ENCODE data around the gene MAPK10. TPM values are rescaled to one million over a fixed set of nuclear protein-coding genes. Genes with fewer than 3 reads are reported as not detected.

Gene MAPK10
- total and polyA plus RNA-seq, 4 experiments from 2014 or later = 0.48 to 0.49 TPM; not detected in 2

DNA sequence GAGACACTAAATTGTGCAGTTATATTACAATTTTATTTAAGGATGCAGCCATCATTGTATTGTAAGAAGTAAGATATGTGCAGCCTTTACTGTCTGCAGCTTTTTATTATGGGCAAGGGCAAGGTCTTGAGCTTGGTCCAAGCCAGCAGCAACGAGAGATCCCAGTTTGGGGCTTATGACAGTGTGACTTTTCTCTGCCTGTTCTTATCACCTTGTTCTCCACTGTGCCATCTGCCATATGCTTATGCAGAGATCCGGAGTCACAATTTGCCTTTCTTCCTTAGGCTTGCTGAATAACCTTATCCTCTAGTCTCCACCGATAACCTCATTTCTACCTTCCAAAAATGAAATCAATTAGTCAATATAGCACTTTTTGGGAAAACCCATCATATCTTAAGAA, 30.4 kb downstream of the MAPK10 start:
- H3K4me1 ChIP-seq (ENCODE audit: insufficient read depth, low read length) = no peaks in the 10 kb centered on the region
- no peak overlapping the region for H3K27ac Mint-ChIP-seq
- intact Hi-C loops (cut with micrococcal nuclease) = no loop called here
- no peaks in the 10 kb centered on the region for H3K36me3 Mint-ChIP-seq
- H3K4me1 Mint-ChIP-seq = no peaks in the 10 kb centered on the region
- H3K4me3 ChIP-seq (ENCODE audit: low read length in 2 of 2) = no peak overlapping the region
- no peak overlapping the region for H3K4me3 Mint-ChIP-seq
- H3K36me3 ChIP-seq (ENCODE audit: insufficient read depth, low read length) = no peaks in the 10 kb centered on the region
- no peaks in the 10 kb centered on the region for H3K9me3 ChIP-seq (ENCODE audit: control insufficient read depth in 1 of 2, low read length in 2 of 2)
- ChIA-PET POLR2A (ENCODE audit: partially characterized antibody) (no interaction called here), CTCF (ENCODE audit: partially characterized antibody) (no interaction called here)
- H3K27ac ChIP-seq (ENCODE audit: low read depth, low read length) = no peak overlapping the region
- no peaks in the 10 kb centered on the region for H3K9me3 Mint-ChIP-seq
- H3K27me3 ChIP-seq (ENCODE audit: insufficient read depth, low read length) = no peaks in the 10 kb centered on the region
- H3K27me3 Mint-ChIP-seq = no peaks in the 10 kb centered on the region
- DNase-seq = no peak

- Mint-ChIP-seq H3K4me3 (no peak overlapping the region), H3K36me3 (no peaks in the 10 kb centered on the region), H3K4me1 (no peaks in the 10 kb centered on the region), H3K27ac (no peak overlapping the region), H3K27me3 (no peaks in the 10 kb centered on the region), H3K9me3 (no peaks in the 10 kb centered on the region)
- H3K27ac ChIP-seq (ENCODE audit: low read depth, low read length) = no peak overlapping the region
- DNase-seq = no peak
- no peaks in the 10 kb centered on the region for H3K9me3 ChIP-seq (ENCODE audit: control insufficient read depth in 1 of 2, low read length in 2 of 2)
- H3K4me3 ChIP-seq (ENCODE audit: low read length in 2 of 2) = no peak overlapping the region
- H3K4me1 ChIP-seq (ENCODE audit: insufficient read depth, low read length) = no peaks in the 10 kb centered on the region
- ChIA-PET CTCF (ENCODE audit: partially characterized antibody) (no interaction called here), POLR2A (ENCODE audit: partially characterized antibody) (no interaction called here)
- H3K27me3 ChIP-seq (ENCODE audit: insufficient read depth, low read length) = no peaks in the 10 kb centered on the region
- intact Hi-C loops (cut with micrococcal nuclease) = no loop called here
- no peaks in the 10 kb centered on the region for H3K36me3 ChIP-seq (ENCODE audit: insufficient read depth, low read length)
Measured at GRCh38 chr4:86326400-86326799, 33.5 kb downstream of the MAPK10 start.

DNA sequence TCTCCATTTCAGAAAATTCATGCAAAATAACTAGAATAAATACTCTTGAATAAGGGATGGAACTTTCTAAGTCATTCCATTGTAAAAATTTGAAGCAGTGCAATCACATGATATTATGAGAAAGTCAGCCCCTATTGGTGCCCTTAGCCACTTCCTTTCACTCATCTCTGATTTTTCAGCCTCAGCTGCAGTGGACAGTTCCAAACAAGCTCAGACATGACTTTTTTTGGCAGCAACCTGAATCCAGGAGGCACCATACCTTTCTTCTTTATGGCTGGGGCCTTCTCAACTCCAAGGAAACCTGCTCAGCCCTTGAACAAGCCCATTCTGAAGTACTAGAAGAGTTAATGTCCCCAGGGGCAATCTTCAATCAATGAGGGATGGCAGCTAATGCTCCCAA, 40.5 kb downstream of the MAPK10 start:
- no peaks in the 10 kb centered on the region for H3K27me3 Mint-ChIP-seq
- POLR2A ChIA-PET (ENCODE audit: partially characterized antibody) = no interaction called here
- H3K4me3 ChIP-seq (ENCODE audit: low read length in 2 of 2) = no peak overlapping the region
- H3K4me1 ChIP-seq (ENCODE audit: insufficient read depth, low read length) = no peaks in the 10 kb centered on the region
- H3K36me3 Mint-ChIP-seq = no peaks in the 10 kb centered on the region
- CTCF ChIA-PET (ENCODE audit: partially characterized antibody) = no interaction called here
- H3K9me3 Mint-ChIP-seq = peaks cover 0 to 5% (median under 1%) of the 10 kb centered on the region in 8 donors
- intact Hi-C loops (cut with micrococcal nuclease) = no loop called here
- no peaks in the 10 kb centered on the region for H3K36me3 ChIP-seq (ENCODE audit: insufficient read depth, low read length)
- H3K27ac ChIP-seq (ENCODE audit: low read depth, low read length) = no peak overlapping the region
- no peak overlapping the region for H3K4me3 Mint-ChIP-seq
- no peak overlapping the region for H3K27ac Mint-ChIP-seq
- DNase-seq = no peak
- H3K4me1 Mint-ChIP-seq = no peaks in the 10 kb centered on the region
- no peaks in the 10 kb centered on the region for H3K9me3 ChIP-seq (ENCODE audit: control insufficient read depth in 1 of 2, low read length in 2 of 2)
- H3K27me3 ChIP-seq (ENCODE audit: insufficient read depth, low read length) = no peaks in the 10 kb centered on the region

GRCh38 chr4:86315579-86315978, 44.3 kb downstream of the MAPK10 start:
- DNase-seq = no peak
- ChIA-PET CTCF (ENCODE audit: partially characterized antibody) (no interaction called here), POLR2A (ENCODE audit: partially characterized antibody) (no interaction called here)
- H3K9me3 ChIP-seq (ENCODE audit: control insufficient read depth in 1 of 2, low read length in 2 of 2) = no peaks in the 10 kb centered on the region
- intact Hi-C loops (cut with micrococcal nuclease) = no loop called here
- no peaks in the 10 kb centered on the region for H3K36me3 ChIP-seq (ENCODE audit: insufficient read depth, low read length)
- no peak overlapping the region for H3K4me3 ChIP-seq (ENCODE audit: low read length in 2 of 2)
- Mint-ChIP-seq H3K27me3 (no peaks in the 10 kb centered on the region), H3K9me3 (peaks cover 0 to 5% (median under 1%) of the 10 kb centered on the region in 8 donors), H3K36me3 (no peaks in the 10 kb centered on the region), H3K4me3 (no peak overlapping the region), H3K27ac (no peak overlapping the region), H3K4me1 (no peaks in the 10 kb centered on the region)
- H3K27me3 ChIP-seq (ENCODE audit: insufficient read depth, low read length) = no peaks in the 10 kb centered on the region
- H3K4me1 ChIP-seq (ENCODE audit: insufficient read depth, low read length) = no peaks in the 10 kb centered on the region
- H3K27ac ChIP-seq (ENCODE audit: low read depth, low read length) = no peak overlapping the region

GRCh38 chr4:86313656-86314055, 46.2 kb downstream of the MAPK10 start:
- H3K4me3 ChIP-seq (ENCODE audit: low read length in 2 of 2) = no peak overlapping the region
- no peaks in the 10 kb centered on the region for H3K27me3 ChIP-seq (ENCODE audit: insufficient read depth, low read length)
- POLR2A ChIA-PET (ENCODE audit: partially characterized antibody) = no interaction called here
- H3K36me3 ChIP-seq (ENCODE audit: insufficient read depth, low read length) = no peaks in the 10 kb centered on the region
- Mint-ChIP-seq H3K4me3 (no peak overlapping the region), H3K36me3 (no peaks in the 10 kb centered on the region), H3K27me3 (no peaks in the 10 kb centered on the region), H3K4me1 (no peaks in the 10 kb centered on the region), H3K9me3 (peaks cover 0 to 3% (median 0%) of the 10 kb centered on the region in 8 donors), H3K27ac (no peak overlapping the region)
- no peak for DNase-seq
- intact Hi-C loops (cut with micrococcal nuclease) = no loop called here
- H3K9me3 ChIP-seq (ENCODE audit: control insufficient read depth in 1 of 2, low read length in 2 of 2) = no peaks in the 10 kb centered on the region
- CTCF ChIA-PET (ENCODE audit: partially characterized antibody) = no interaction called here
- no peaks in the 10 kb centered on the region for H3K4me1 ChIP-seq (ENCODE audit: insufficient read depth, low read length)
- no peak overlapping the region for H3K27ac ChIP-seq (ENCODE audit: low read depth, low read length)

DNA sequence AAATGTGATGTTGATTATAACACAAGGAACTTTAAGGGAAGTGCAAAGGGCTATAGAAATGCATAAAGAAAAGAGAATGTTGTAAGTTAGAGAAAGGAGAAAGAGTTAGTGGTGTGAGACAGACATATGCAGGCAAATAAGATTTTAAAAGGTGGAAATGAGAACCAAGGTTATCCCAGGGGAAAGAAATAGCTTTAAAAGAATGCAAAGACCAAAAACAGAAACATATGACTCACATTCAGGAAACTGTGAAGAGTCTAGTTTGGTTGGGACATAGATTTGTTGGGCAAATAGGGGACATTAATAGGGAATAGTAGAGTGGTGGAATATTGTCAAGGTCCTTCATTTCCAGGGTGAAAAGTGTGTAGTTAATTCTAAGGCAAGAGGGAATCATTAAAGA, 52.4 kb downstream of the MAPK10 start:
- Mint-ChIP-seq H3K4me3 (no peak overlapping the region), H3K27me3 (peaks cover 0 to 2% of the 10 kb centered on the region in 2 donors), H3K27ac (no peak overlapping the region), H3K36me3 (no peaks in the 10 kb centered on the region), H3K4me1 (no peaks in the 10 kb centered on the region), H3K9me3 (no peaks in the 10 kb centered on the region)
- no peak for DNase-seq
- Histone ChIP-seq H3K4me3 (ENCODE audit: low read length in 2 of 2) (no peak overlapping the region), H3K4me1 (ENCODE audit: insufficient read depth, low read length) (no peaks in the 10 kb centered on the region), H3K27ac (ENCODE audit: low read depth, low read length) (no peak overlapping the region), H3K27me3 (ENCODE audit: insufficient read depth, low read length) (no peaks in the 10 kb centered on the region), H3K36me3 (ENCODE audit: insufficient read depth, low read length) (no peaks in the 10 kb centered on the region), H3K9me3 (ENCODE audit: control insufficient read depth in 1 of 2, low read length in 2 of 2) (no peaks in the 10 kb centered on the region)
- CTCF ChIA-PET (ENCODE audit: partially characterized antibody) = no interaction called here
- intact Hi-C loops (cut with micrococcal nuclease) = no loop called here
- POLR2A ChIA-PET (ENCODE audit: partially characterized antibody) = no interaction called here

GRCh38 chr4:86306816-86307215, 53.0 kb downstream of the MAPK10 start:
- CTCF ChIA-PET (ENCODE audit: partially characterized antibody) = no interaction called here
- no peak for DNase-seq
- no peaks in the 10 kb centered on the region for H3K9me3 Mint-ChIP-seq
- no peak overlapping the region for H3K4me3 Mint-ChIP-seq
- no peak overlapping the region for H3K27ac Mint-ChIP-seq
- POLR2A ChIA-PET (ENCODE audit: partially characterized antibody) = no interaction called here
- H3K36me3 Mint-ChIP-seq = no peaks in the 10 kb centered on the region
- intact Hi-C loops (cut with micrococcal nuclease) = no loop called here
- H3K27ac ChIP-seq (ENCODE audit: low read depth, low read length) = no peak overlapping the region
- H3K27me3 Mint-ChIP-seq = peaks cover 0 to 2% of the 10 kb centered on the region in 2 donors
- no peaks in the 10 kb centered on the region for H3K9me3 ChIP-seq (ENCODE audit: control insufficient read depth in 1 of 2, low read length in 2 of 2)
- H3K4me3 ChIP-seq (ENCODE audit: low read length in 2 of 2) = no peak overlapping the region
- H3K4me1 Mint-ChIP-seq = no peaks in the 10 kb centered on the region
- no peaks in the 10 kb centered on the region for H3K27me3 ChIP-seq (ENCODE audit: insufficient read depth, low read length)
- no peaks in the 10 kb centered on the region for H3K4me1 ChIP-seq (ENCODE audit: insufficient read depth, low read length)
- H3K36me3 ChIP-seq (ENCODE audit: insufficient read depth, low read length) = no peaks in the 10 kb centered on the region

DNA sequence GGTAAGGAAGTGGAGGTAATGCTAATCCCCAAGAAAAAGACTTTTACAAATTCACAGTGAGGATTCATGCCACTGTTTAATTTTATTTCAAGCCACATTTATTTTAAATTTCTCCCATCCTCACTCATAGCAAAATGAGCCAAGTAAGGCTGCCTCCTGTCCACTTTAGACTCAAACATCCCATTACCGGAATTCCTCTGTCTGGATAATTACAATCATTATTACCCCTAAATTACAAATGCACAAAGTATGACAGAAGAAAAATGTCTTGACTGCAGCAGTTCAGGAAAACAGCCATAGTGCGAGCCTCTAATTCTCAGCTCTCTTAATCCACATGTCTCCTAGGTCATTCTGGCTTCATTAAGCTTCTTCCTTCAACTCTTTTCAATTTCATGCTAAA, 57.0 kb downstream of the MAPK10 start:
- Histone ChIP-seq H3K4me3 (ENCODE audit: low read length in 2 of 2) (no peak overlapping the region), H3K4me1 (ENCODE audit: insufficient read depth, low read length) (no peaks in the 10 kb centered on the region), H3K36me3 (ENCODE audit: insufficient read depth, low read length) (no peaks in the 10 kb centered on the region), H3K27ac (ENCODE audit: low read depth, low read length) (no peak overlapping the region), H3K9me3 (ENCODE audit: control insufficient read depth in 1 of 2, low read length in 2 of 2) (no peaks in the 10 kb centered on the region), H3K27me3 (ENCODE audit: insufficient read depth, low read length) (no peaks in the 10 kb centered on the region)
- peaks cover 0 to 2% of the 10 kb centered on the region in 2 donors for H3K27me3 Mint-ChIP-seq
- POLR2A ChIA-PET (ENCODE audit: partially characterized antibody) = no interaction called here
- peaks cover 0 to 2% (median 0%) of the 10 kb centered on the region in 8 donors for H3K9me3 Mint-ChIP-seq
- no peak overlapping the region for H3K4me3 Mint-ChIP-seq
- no peak overlapping the region for H3K27ac Mint-ChIP-seq
- H3K4me1 Mint-ChIP-seq = no peaks in the 10 kb centered on the region
- intact Hi-C loops (cut with micrococcal nuclease) = no loop called here
- no peak for DNase-seq
- no peaks in the 10 kb centered on the region for H3K36me3 Mint-ChIP-seq
- CTCF ChIA-PET (ENCODE audit: partially characterized antibody) = no interaction called here
